ENCODE measurements around the gene ZNF423.

Gene ZNF423

DNA sequence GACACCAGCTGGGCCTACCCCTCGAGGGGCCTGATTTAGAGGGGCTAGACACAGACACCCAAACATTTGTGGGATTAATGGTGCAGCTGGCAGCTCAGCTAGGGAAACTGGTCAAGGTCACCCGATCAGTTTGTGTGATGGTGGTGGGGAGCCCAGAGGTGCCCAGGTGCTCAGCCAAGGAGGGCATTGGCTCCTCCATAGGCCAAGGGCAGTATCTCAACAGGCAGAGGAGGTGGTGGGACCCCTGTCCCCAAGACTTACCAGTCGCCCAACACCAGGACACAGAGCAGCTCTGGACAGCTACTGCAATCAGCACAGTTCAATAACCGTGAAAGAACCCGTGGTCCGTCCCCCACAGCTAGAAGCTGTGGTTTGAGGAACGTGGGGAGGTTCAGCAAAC lies 361.4 kb downstream of the ZNF423 start:
- DNase-seq (ENCODE audit: low read depth in 2 of 2): no peak

DNA sequence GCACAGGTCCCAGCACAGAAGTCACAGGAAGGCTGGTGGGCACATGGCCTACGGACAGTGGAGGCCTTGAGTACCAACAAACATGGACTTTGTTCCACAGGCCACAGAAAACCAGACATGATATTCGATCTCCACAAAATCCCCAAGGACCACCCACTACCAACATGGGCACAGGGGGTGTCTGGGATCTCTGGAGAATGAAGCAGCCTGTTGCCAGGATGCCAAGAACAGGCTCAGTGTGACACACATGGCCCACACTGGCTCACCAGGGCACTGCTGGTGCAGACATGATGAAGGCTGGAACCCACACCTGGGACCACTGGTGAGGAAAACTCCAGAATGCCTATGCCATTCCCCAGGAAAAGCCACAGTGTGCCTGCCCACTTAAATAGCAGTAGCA lies 362.1 kb downstream of the ZNF423 start:
- no peak for DNase-seq (ENCODE audit: low read depth in 2 of 2)

DNA sequence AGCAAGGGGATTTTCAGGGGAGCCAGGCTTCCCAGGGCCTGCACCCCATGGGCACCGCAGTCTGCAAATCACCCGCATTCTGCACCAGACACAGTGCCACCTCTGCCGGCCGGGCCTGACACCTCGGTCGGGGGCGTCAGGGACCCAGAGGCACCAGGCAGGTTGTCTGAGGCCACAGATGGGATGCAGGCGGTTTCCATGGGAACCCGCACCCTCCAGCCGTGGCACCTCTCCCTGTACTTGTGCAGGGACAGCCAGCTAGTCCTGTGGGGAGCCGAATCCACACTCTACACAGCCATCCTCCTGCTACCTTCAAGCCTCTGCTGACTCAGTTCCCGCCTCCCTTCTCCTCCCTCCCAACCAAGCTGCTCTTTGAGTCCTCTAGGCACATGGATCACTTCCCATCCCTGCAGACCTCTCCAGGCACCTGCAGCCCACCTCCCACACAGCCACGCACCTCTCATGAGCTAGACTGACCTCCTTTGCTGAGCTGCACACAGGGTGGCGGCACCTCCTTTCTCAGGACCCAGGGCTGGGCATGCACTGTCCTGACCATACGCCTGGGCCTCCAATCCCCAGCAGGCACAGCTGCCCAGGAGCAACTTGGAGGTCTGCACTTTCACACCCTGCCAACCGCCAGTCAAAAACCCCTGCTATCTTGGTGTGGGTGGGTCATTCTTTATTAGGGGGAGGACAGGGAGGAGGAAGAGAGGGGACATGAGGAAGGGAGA lies 362.9 kb downstream of the ZNF423 start:
- DNase-seq (ENCODE audit: low read depth in 2 of 2): no peak

DNA sequence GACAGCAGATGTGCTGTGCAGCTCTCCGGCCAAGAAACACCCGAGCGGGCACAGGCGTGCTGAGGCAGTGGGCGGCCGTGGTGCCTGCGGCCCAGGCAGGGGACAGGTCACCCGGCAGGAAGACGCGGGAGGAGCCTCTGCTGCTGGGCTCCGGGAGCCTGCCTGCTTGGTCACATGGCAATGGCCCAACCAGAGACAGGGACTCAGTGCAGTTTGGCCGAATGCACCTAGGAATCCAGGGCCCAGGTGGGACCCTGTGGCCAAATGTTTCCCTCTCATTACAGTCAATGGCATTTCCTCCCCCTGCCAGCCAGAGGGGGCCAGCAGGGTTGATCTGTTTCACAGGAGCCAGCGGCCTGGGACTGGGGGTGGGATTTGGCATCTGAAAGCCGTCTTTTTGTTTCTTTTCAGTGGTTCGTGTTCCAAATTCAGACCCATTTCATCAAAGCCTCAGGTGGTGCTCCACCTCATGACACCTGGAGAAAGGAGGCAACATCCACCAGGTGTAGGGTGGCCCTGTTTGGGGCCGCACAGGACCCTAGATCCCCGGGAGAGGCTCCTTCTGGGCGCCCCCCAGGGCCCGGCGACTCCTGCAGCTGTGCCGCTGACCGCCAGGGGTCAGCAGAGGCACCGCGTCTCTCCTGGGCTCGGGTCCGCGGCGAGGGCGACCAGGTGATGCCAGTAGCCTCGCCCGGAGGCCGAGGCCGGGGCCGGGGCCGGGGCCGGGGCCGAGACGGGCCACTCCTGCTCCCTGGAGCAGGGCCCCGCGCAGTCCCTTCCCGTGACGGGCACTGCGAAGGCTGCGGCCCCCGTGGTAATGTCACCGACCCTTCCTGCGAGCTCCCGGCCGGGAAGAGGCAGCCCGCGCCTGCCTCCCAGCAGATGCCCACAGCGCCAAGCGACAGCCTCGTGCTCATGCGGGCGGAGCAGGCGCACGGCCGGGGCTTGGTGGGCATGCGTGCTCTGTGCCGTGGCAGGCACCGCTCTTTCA lies 363.8 kb downstream of the ZNF423 start:
- DNase-seq (ENCODE audit: low read depth in 2 of 2): peak in 1 of 2 experiments; percentile 11

DNA sequence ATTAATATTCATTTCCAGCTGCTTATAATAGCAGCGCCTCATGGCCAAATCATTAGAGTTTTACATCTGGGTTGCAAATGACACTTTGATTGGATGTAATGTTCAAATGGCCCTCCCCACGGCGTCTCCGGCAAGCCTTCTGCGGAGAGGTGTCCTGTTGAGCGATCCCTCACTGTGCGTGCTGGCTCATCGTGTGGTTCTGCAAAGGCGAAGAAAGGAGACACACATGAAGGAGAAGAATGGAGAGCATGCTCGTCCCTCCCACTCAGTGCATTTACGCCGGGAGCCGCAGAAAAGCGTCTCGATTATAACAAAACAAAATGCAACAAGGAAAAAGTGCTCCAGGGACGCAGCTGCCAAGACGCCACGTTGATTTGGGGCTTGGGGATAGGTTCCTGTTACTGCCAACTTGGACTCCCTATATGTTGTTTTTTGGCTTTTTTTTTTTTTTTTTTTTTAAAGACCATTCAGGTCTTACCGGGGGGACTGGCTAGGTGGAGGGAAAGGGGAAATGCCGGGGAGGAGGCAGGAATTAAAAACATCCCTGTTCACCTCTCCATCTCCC lies 364.7 kb downstream of the ZNF423 start:
- no peak for DNase-seq (ENCODE audit: low read depth in 2 of 2)

DNA sequence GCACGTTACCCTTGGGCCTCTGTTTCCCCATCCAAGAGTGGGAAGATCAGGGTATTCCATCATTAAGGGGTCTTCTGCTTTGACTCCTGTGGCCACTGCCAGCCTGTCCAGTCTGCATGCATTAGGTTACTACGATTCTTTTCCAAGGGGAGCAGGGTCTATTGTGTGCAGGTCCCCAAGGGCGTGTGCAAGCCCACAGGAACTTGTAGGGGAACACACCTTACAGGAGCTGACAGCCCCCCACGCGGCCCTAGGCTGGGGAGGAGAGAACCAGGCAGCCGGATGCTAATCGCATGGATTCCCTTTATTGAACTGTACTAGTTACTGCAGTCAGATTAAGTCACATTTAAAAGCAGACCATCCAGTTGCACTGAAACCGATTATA lies 365.6 kb downstream of the ZNF423 start:
- no peak for DNase-seq (ENCODE audit: low read depth in 2 of 2)

DNA sequence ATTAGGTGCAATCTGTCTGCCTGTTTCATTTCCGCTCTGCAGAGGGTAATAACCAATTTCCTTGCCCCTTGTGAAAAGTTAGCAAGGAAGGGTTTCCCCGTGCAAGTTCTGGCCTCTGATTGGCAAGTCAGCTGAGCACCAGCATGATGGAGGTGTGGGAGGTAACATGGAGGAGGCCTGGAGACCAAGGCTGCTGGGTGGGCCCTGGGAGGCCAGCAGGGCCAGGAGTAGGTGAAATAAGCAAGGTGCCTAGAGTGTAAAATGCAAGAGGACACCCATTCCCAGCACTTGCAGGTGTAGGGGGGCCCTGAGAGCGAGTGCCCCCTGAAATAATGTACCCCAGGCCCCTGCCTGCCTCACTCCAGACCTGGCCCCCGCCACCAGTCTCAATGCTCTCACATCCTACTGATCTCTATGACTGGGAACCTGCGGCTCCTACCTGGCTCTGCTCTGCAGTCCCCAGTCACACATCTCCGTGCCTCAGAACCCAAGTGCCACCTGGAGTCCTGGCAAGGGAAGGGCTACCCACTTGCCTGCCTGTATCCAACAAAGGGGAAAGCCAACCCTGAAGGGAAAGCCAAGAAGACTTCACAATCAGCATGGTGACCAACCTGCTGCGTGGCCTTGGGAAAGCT lies 366.1 kb downstream of the ZNF423 start:
- DNase-seq (ENCODE audit: low read depth in 2 of 2): no peak

DNA sequence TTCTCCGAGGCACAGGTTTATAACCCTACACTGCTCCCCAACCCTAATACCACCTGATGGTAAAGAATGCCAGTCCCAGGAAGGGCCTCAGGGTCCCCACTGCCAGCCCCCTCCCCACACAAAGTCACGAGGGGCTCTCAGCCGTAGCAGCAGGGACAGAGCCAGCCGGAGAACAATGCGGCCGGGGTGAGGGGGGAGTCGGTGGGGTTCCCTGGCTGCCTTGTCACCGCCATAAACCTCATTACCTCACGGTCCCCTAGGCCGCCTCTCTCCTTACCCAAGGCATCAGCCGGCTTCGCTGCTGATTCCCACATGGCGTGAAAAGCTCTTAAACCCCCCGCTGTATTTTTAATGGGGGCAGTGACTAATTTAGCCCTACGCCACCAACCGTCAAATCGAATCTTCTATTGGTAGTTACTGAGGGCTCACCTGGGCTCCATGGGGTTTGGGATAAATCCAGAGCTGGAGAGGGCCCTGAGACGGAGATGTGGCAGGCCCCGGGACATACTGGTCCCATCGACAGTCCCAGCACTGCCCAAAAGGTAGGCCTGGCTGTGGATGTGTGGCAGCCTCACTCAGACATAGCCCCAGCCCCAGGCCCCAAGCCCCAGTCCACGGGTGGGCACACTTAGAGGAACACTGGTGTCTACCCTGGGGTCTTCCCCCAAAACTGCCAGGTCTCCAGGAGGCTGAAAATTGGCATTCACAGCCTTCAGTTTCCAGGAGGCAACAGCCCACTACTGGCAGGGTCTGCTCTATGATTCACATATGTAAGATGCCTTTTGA lies 367.0 kb downstream of the ZNF423 start:
- no peak for DNase-seq (ENCODE audit: low read depth in 2 of 2)

DNA sequence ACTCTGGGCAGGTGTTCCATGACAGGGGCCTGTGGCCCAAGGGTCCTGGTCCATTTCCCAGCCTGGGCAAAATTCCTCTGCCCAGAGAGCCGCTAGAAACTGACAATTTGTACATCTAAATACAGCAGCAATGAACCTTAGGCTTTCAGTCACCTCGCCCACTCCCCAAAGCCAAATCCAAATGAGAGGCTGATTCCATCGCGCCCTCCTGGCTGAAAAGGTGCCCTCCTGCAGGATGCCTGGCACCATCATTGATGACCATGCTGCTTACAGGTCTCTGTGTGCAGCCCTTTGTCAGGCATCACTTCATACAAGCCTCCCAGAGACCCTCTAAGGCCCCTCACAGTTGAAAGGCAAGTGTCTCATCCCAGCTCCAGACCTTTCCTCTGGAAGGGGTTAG lies 367.6 kb downstream of the ZNF423 start:
- DNase-seq (ENCODE audit: low read depth in 2 of 2): no peak

DNA sequence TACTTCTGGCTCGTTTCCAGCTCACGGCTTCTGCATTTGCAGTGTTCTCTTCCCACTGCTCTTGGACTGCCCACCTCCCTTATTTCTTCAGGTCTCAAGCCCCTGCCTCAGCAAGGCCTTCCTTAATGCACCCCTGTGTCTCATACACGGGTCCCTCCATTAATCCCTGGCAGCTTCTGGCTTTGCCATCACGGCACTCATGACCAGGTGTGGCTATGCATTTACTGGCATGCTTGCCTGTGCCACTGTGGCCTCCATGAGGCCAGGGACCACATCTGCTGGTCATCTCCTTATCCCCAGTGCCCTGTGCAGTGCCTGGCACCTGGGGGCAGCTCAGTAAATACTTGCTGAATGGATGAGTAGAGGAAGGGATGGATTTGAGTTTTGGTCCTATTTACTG lies 368.2 kb downstream of the ZNF423 start:
- DNase-seq (ENCODE audit: low read depth in 2 of 2): no peak

DNA sequence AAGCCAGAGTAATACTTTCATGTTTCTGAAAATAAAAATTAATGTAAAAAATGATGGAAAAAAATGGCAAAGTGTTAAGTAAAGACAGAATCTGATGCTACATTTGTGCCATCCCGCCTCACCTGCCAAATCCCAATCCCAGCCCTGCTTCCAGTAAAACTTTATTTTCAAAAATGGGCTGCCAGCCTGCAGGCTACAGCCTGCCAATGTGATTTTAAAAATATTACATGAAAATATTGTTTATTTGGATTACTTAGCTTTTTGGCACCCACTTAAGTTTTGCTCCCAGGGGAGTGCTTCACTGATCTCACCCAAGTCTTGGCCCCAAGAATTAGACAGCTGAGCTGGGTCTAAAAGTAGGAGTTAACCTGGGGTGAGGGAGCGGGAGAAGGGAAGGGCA lies 369.5 kb downstream of the ZNF423 start:
- DNase-seq (ENCODE audit: low read depth in 2 of 2): no peak

DNA sequence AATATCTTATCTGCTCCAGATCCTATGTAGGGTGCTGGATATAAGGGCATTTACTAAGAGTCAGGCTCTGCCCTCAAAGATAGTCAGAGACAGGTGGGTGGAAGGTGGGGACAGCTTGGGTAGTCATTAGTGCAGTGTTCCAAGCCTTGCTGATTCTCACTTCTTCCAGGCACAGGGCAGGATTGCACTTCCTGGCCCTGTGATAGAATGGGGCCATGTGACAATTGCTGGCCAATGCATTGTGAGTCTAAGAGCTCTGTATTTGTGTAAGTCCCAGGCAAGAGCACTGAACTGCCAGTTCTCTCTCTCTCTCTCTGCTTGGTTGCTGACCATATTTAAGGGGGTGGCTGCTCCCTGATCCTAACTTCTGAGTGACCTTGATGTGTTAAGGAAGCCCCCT lies 370.2 kb downstream of the ZNF423 start:
- DNase-seq (ENCODE audit: low read depth in 2 of 2): no peak

DNA sequence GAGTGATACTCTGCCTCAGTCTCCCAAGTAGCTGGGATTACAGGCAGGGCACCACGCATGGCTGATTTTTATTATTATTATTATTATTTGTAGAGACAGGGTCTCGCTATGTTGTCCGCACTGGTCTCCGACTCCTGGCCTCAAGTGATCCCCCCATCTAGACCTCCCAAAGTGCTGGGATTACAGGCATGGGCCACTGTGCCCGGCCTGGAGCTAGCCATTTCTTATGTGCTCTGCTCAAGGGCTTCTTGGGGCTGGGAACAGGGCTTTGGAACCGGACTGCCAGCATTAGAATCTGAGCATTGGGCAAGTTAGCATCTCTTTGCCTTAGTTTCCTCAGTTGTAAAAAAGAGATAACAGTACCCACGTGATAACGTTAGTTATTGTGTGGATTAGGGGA lies 371.0 kb downstream of the ZNF423 start:
- DNase-seq (ENCODE audit: low read depth in 2 of 2): no peak

DNA sequence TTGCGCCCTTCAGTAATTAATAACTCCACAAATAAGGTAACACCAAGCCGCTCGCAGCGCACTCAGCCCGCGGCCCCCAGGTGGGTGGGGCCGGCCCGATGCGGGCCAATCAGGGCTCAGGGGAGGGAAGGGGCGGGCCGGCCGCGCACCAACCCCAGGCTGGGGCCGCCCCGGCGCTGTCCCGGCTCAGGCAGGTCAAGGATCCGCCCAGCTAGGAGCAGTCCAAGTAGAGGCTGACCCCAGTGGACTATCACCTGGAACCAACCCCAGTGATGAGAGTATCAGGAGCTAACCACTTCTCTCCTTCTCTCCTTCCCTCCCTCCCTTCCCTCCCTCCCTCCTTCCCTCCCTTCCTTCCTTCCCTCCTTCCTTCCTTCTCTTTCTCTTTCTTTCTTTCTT lies 371.5 kb downstream of the ZNF423 start:
- DNase-seq (ENCODE audit: low read depth in 2 of 2): peak in 1 of 2 experiments; percentile 22

DNA sequence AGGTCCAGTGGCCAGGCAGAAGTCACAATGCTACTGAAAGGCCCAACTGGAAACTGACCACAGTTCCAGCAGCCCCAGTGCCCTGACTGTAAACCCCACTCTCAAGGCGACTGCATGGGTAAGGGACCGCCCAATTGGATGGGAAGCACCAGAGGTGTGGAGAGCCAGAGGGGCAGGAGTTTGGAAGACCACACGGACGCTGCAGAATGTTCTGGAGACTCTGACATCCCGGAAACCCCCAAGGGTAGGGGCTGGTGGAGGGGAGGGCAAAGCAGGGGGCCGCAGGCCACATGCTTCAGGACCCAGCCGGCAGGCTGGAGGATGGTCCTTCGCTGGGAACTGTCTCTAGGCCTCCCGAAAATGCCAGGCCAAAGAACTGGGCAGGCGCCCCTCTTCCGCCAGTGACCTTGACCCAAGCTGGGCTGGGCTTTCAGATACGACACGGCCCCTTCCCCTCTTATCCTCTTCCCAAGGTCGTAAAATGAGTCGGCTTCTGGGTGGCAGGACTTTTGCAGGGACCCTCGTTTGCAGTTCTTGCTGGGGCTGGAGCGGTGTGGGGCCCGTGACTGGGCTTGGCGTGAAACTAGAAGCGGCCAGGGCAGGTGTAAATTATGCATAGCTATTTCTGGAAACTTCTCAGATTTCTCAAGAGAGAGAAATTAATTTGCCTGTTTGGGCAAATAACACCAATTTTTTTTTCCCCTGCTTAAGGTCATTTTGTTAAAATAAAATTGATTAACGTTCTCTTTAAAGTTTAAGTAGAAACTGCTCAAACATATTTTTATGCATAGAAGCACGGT lies 372.1 kb downstream of the ZNF423 start:
- DNase-seq (ENCODE audit: low read depth in 2 of 2): no peak

DNA sequence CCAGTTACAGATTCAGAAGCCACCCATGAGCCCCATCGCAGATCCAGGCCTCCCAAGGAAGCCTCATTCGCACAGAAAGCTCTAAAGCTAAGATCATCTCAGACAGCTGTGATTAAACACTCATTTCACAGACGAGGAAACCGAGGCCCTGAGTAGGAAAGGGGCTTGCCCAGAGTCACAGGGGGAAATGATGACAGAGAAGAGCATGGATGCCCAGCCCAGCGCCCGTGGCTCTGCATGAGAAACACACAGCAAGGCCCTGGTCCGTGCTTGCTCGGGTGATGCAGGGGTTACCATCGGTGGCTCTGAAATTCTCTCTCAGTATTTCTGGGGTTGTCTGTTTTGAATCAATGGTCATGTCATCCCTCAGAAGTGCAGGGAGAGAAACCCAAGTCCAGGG lies 372.7 kb downstream of the ZNF423 start:
- no peak for DNase-seq (ENCODE audit: low read depth in 2 of 2)

DNA sequence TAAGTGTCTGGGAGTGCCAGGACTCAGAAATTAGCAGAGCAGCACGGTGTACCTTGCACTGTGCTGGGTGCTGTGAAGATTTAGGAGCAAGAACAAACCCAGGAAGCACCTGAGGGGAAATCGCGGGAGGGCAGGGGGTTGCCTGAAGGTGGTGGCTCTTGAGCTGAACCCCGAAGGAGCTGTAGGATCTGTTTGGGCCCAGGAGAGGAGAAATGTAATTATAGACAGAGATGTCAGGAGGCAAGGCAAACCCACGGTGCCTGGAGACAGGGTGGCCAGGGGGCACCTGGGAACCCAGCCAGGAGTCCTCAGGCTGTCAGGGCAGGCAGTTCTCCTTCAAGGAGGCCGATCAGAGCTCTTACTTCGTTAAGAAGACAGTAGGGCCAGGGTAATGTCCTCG lies 373.2 kb downstream of the ZNF423 start:
- no peak for DNase-seq (ENCODE audit: low read depth in 2 of 2)

DNA sequence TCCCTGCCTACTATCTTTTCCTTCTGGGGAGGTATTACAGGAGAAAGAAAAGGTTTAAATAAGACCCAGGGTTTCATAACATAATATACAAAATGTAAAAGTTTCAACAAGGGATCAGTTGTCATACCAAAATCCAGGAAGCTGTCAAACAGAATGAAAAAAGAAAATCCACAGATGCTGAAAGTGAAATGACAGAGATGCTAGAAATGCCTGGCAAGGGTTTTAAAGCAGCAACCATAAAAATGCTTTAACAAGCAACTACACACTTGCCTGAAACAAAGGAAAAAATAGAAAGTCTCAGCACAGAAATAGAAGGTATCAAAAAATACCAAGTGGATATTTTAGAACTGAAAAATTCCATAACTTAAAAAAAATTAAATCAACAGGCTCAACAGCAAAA lies 377.3 kb downstream of the ZNF423 start:
- no peak for DNase-seq (ENCODE audit: low read depth in 2 of 2)

DNA sequence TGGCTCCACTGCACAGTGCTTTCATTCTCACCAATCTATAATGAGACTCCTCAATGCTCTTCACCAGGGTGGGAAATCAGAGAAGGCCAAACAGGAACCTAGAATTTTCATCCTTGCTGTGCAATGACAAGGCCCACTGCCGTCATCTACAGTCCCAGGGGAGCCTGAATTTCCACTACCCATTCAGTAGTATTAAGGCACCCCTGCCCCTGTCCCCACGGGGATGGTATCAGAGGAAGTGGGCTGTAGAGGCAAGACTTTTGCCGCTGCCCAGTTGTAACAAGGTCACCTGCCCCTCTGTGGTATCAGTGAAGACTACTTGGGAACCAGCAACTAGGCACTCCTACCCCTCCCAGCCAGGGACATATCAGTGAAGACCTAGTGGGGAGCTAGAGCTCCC lies 377.8 kb downstream of the ZNF423 start:
- no peak for DNase-seq (ENCODE audit: low read depth in 2 of 2)

DNA sequence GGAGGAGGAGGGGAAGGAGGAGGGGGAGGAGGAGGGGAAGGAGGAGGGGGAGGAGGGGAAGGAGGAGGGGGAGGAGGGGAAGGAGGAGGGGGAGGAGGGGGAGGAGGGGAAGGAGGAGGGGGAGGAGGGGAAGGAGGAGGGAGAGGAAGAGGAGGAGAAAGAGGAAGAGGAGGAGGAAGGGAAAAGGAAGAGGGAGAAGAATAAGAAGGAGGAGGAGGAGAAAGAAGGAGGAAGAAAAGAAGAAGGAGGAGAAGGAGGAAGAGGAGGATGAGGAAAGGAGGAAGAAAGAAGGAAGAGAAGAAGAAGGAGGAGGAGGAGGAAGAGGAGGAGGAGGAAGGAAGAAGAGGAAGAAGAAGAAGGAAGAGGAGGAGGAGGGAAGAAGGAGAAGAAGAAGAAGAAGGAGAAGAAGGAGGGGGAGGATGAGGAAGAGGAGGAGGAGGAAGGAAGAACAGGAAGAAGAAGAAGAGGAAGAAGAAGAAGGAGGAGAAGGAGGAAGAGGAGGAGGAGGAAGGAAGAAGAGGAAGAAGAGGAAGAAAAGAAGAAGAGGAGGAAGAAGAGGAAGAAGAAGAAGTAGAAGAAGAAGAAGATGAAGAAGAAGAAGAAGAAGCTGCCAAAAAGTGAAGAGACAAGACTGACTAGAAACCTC lies 378.5 kb downstream of the ZNF423 start:
- DNase-seq (ENCODE audit: low read depth in 2 of 2): no peak

All from stimulated activated CD4-positive, alpha-beta T cell treated with anti-CD3 and anti-CD28 coated beads, Interleukin-12 subunit alpha, Interleukin-12 subunit beta, amount 100 ng/mL, for 24 hours (primary cell).